Large intestine (tissue), 3 donors: Measurements from ENCODE around the gene NCAM2. TPM values are rescaled to one million over a fixed set of nuclear protein-coding genes. Genes with fewer than 3 reads are reported as not detected.
"Not testable (repeated sequence)": the region's sequence is repeated elsewhere in the genome, so short reads cannot be mapped to it uniquely, and the experiment has no call there.

Experiments
- DNase-seq, 2 donors: peaks; one replicate each; pipeline versions ENCODE4 v3.0.0 to v3.0.0-alpha.2; 2013
- H3K27ac ChIP-seq: one replicate; pipeline ENCODE4 v1.5.1; 2013; ENCODE audit warnings: low read length
- H3K27me3 ChIP-seq: 2 replicates; pipeline ENCODE4 v1.6.1; 2013; ENCODE audit warnings: low read length; ENCODE audit not compliant: control insufficient read depth, insufficient read depth
- H3K36me3 ChIP-seq: 2 replicates; pipeline ENCODE4 v1.6.1; 2013; ENCODE audit warnings: low read length; ENCODE audit not compliant: control insufficient read depth, insufficient read depth
- H3K4me1 ChIP-seq: one replicate; pipeline ENCODE4 v1.6.1; 2013; ENCODE audit warnings: low read length; ENCODE audit not compliant: control insufficient read depth, insufficient read depth
- H3K4me3 ChIP-seq: one replicate; pipeline ENCODE4 v1.5.1; 2013; ENCODE audit warnings: low read length
- H3K9me3 ChIP-seq: one replicate; pipeline ENCODE4 v1.6.1; 2013; ENCODE audit warnings: mild to moderate bottlenecking, low read depth, low read length, moderate library complexity; ENCODE audit not compliant: control insufficient read depth
- WGBS: methylation state at CpG from one replicate; pipeline ENCODE4 v1.1.5; 2013; ENCODE audit warnings: low lambda C conversion rate; ENCODE audit not compliant: insufficient coverage; 5-methylcytosine and 5-hydroxymethylcytosine counted together
- polyA plus RNA-seq: library from polyadenylated mRNA; unstranded; fragments of 120-200 nt; gene quantifications from one replicate; pipeline ENCODE4 v1.2.1, GENCODE V29; 2013

The NCAM2 gene
- polyA plus RNA-seq, 1 donor: 7.7 TPM

DNA sequence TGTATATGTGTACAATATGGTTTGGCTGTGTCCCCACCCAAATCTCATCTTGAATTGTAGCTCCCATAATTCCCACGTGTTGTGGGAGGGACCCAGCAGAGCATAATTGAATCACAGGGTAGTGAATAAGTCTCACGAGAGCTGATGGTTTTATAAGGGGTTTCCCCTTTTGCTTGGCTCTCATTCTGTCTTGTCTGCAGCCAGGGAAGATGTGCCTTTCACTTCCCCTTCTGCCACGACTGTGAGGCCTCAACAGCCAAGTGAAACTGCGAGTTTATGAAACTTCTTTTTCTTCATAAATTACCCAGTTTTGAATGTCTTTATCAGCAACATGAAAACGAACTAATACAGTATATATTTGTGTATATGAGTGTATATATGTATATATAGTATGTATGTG is 406.1 kb downstream of the NCAM2 start:
- not testable (repeated sequence) for H3K4me1 ChIP-seq, H3K4me3 ChIP-seq, H3K36me3 ChIP-seq, DNase-seq, H3K27me3 ChIP-seq, H3K9me3 ChIP-seq, H3K27ac ChIP-seq
- 88% methylated on average over 2 of the region's 5 CpGs for WGBS

DNA sequence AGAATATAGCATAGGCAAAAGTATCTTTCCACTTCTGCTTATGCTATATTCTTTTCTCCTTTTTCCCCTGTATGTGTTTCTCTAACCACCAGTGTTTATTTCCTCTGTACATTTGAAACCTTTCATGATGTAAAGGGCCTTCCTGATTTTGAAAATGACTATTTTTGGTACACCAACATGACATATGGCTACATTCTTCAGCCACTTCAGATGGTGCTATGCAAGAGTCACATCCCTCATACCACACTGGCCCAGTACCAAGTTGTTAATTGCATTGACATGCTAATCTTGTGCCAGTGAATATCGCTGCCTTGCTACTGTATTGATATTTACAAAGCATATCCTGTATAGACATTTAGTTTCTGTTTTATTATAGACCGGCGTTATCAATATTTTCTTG is 408.7 kb downstream of the NCAM2 start:
- Histone ChIP-seq H3K4me3 (no peak overlapping the region), H3K9me3 (no peaks in the 10 kb centered on the region), H3K27me3 (no peaks in the 10 kb centered on the region), H3K36me3 (no peaks in the 10 kb centered on the region), H3K4me1 (no peaks in the 10 kb centered on the region), H3K27ac (no peak overlapping the region)
- DNase-seq: no peak
- 100% methylated on average over 2 of the region's 3 CpGs for WGBS

- no peaks in the 10 kb centered on the region for H3K4me1 ChIP-seq
- 100% methylated on average over 1 of the region's 6 CpGs for WGBS
- no peak for DNase-seq
- H3K27me3 ChIP-seq: no peaks in the 10 kb centered on the region
- no peak overlapping the region for H3K27ac ChIP-seq
- H3K36me3 ChIP-seq: no peaks in the 10 kb centered on the region
- no peak overlapping the region for H3K4me3 ChIP-seq
- no peaks in the 10 kb centered on the region for H3K9me3 ChIP-seq
Observed at GRCh38 chr21:21412096-21412495, 413.9 kb downstream of the NCAM2 start.

DNA sequence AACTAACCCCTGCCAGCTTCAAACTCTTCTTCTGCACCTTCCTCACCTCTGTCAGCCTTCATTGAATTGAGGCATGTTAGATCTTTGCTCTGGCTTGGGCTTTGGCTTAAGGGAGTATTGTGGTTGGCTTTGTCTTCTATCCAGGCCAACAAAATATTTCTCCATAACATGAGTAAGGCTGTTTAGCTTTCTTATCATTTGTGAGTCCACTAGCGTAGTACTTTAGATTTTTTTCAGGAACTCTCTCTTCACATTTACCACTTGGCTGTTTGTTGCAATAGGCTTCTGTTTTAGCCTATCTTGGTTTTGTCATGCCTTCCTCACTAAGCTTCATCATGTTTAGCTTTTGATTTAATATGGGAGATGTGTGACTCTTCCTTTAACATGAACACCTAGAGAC is 417.5 kb downstream of the NCAM2 start:
- no peaks in the 10 kb centered on the region for H3K4me1 ChIP-seq
- H3K27ac ChIP-seq: no peak overlapping the region
- H3K9me3 ChIP-seq: no peaks in the 10 kb centered on the region
- no peak overlapping the region for H3K4me3 ChIP-seq
- no peaks in the 10 kb centered on the region for H3K27me3 ChIP-seq
- WGBS: 86% methylated on average over 1 of the region's 1 CpG
- H3K36me3 ChIP-seq: no peaks in the 10 kb centered on the region
- no peak for DNase-seq

GRCh38 chr21:21434944-21435343 is 436.7 kb downstream of the NCAM2 start:
- no peak overlapping the region for H3K4me3 ChIP-seq
- no peak for DNase-seq
- no peak overlapping the region for H3K27ac ChIP-seq
- H3K36me3 ChIP-seq: no peaks in the 10 kb centered on the region
- no peaks in the 10 kb centered on the region for H3K4me1 ChIP-seq
- no peaks in the 10 kb centered on the region for H3K9me3 ChIP-seq
- no peaks in the 10 kb centered on the region for H3K27me3 ChIP-seq
- WGBS: 100% methylated on average over 1 of the region's 1 CpG

- Histone ChIP-seq H3K27ac (no peak overlapping the region), H3K4me1 (no peaks in the 10 kb centered on the region), H3K4me3 (no peak overlapping the region), H3K9me3 (no peaks in the 10 kb centered on the region), H3K27me3 (no peaks in the 10 kb centered on the region), H3K36me3 (no peaks in the 10 kb centered on the region)
- 67% methylated on average over 1 of the region's 1 CpG for WGBS
- DNase-seq: no peak
Observed at GRCh38 chr21:21436012-21436534, 437.9 kb downstream of the NCAM2 start.

- Histone ChIP-seq H3K27ac (no peak overlapping the region), H3K36me3 (no peaks in the 10 kb centered on the region), H3K27me3 (no peaks in the 10 kb centered on the region), H3K4me3 (no peak overlapping the region), H3K9me3 (no peaks in the 10 kb centered on the region), H3K4me1 (no peaks in the 10 kb centered on the region)
- 100% methylated on average over 1 of the region's 3 CpGs for WGBS
- no peak for DNase-seq
Observed at GRCh38 chr21:21439761-21440160, 441.6 kb downstream of the NCAM2 start.

DNA sequence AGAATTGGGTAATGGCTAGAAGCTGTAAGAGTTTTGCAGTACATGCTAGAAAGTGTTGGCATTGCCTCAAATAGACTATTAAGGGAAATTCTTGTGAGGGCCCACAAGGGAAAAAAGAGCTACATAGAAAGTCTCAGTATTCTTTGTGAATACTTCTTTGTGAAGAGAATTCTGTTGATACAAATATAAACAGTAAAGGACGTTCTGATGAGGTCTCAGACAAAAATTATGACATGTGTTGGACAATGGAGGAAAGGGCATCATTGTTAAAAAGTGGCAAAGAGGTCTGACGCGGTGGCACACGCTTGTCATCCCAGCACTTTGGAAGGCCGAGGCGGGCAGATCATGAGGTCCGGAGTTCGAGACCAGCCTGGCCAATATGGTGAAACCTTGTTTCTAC is 458.9 kb downstream of the NCAM2 start:
- DNase-seq: no peak
- peaks cover 3% of the 10 kb centered on the region for H3K9me3 ChIP-seq
- H3K36me3 ChIP-seq: no peaks in the 10 kb centered on the region
- no peak overlapping the region for H3K27ac ChIP-seq
- 78% methylated on average over 1 of the region's 8 CpGs for WGBS
- H3K4me1 ChIP-seq: no peaks in the 10 kb centered on the region
- H3K27me3 ChIP-seq: no peaks in the 10 kb centered on the region
- no peak overlapping the region for H3K4me3 ChIP-seq

DNA sequence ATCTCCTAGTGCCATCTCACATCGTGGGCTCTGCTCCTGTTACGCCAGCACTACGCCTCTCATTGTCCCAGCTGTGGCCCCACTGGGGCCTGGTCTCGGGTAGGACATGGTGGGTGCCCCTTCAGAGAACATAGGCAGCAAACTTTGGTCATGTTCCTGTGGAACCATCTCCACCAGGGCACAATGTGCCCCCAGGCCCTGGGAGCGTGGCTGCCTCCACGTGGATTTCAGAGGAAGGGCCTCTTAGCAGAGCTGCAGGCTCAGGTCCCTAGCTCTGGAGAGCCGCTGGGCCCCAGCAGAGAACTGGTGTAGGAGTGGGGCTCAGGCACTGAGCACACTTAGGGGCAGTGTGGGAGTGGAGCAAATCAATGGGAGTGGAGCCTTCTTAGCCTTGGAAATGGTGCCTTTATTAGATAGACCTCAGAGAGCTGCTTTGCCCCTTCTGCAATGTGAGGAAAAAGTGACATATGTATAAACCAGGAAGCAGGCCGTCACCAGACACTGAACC is 460.0 kb downstream of the NCAM2 start:
- DNase-seq: no peak
- Histone ChIP-seq H3K4me3 (no peak overlapping the region), H3K9me3 (peaks cover 3% of the 10 kb centered on the region), H3K27me3 (no peaks in the 10 kb centered on the region), H3K4me1 (no peaks in the 10 kb centered on the region), H3K36me3 (no peaks in the 10 kb centered on the region), H3K27ac (no peak overlapping the region)
- WGBS: no CpG with 5 or more reads among the region's 8 CpGs

DNA sequence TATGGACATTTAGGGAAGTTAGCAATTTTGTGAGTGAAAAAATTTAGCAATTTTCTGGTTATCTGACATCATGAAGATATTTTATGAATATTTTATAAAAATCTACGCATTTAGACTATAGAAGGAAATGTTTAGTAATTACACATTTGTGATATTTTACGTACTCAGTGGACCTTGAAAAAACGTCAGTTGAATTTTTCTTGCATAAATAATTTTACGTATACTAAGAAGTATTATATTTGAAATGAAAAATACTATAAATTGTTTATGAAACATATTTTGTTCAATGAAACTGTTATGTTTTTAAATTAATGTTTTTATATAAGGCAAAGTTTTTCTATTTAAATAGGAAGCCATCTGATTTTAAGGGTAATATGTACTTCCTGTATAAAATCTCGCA is 462.8 kb downstream of the NCAM2 start:
- Histone ChIP-seq H3K27me3 (no peaks in the 10 kb centered on the region), H3K9me3 (peaks cover 3% of the 10 kb centered on the region), H3K36me3 (no peaks in the 10 kb centered on the region), H3K4me3 (no peak overlapping the region), H3K4me1 (no peaks in the 10 kb centered on the region), H3K27ac (no peak overlapping the region)
- 80% methylated on average over 4 of the region's 5 CpGs for WGBS
- no peak for DNase-seq

- no peak overlapping the region for H3K4me3 ChIP-seq
- no peaks in the 10 kb centered on the region for H3K4me1 ChIP-seq
- H3K9me3 ChIP-seq: no peaks in the 10 kb centered on the region
- no peak overlapping the region for H3K27ac ChIP-seq
- H3K27me3 ChIP-seq: no peaks in the 10 kb centered on the region
- no peaks in the 10 kb centered on the region for H3K36me3 ChIP-seq
- DNase-seq: no peak
- 93% methylated on average over 2 of the region's 4 CpGs for WGBS
Observed at GRCh38 chr21:21463456-21463855, 465.2 kb downstream of the NCAM2 start.
